Lower lobe of right lung (tissue), 2 donors: ENCODE measurements around the gene LRPAP1. TPM values are rescaled to one million over a fixed set of nuclear protein-coding genes. Genes with fewer than 3 reads are reported as not detected.

Source experiments
- ATAC-seq, 2 donors: fragments of 200-7000 bp; cut with Tn5 transposase; one replicate each; pipeline ENCODE4 v1.9.1; 2020 to 2022; ENCODE audit warnings: mild to moderate bottlenecking in 2 of 2, moderate library complexity in 2 of 2
- DNase-seq: peaks from one replicate; pipeline ENCODE4 v3.0.0-alpha.2; 2020
- H3K27ac ChIP-seq: fragments of 200-600 bp; one replicate; pipeline ENCODE4 v1.8.0; 2022
- H3K27me3 ChIP-seq: fragments of 200-600 bp; one replicate; pipeline ENCODE4 v1.8.0; 2022; ENCODE audit warnings: low read depth
- H3K36me3 ChIP-seq: fragments of 200-600 bp; one replicate; pipeline ENCODE4 v1.8.0; 2022; ENCODE audit warnings: mild to moderate bottlenecking
- H3K4me1 ChIP-seq: fragments of 200-600 bp; one replicate; pipeline ENCODE4 v1.8.0; 2022
- H3K4me3 ChIP-seq: fragments of 200-600 bp; one replicate; pipeline ENCODE4 v1.8.0; 2022; ENCODE audit warnings: mild to moderate bottlenecking
- H3K9me3 ChIP-seq: fragments of 200-600 bp; one replicate; pipeline ENCODE4 v1.8.0; 2022
- intact Hi-C: fragments of 100-400 bp; cut with DNase I; formaldehyde crosslinking; loops from one replicate; pipeline ENCODE4 v1.11.0; 2022
- total RNA-seq: library from RNA; stranded (reverse); fragmentation: NEBNext Ultra II Directional; extraction: Animal tissue kit (Norgen Biotek cat#: 25700); gene quantifications from one replicate; pipeline ENCODE4 v1.2.1, GENCODE V29; 2021
- TF ChIP-seq, protein P1 (sequence below): fragments of 200-600 bp; IDR thresholded peaks from one replicate; pipeline ENCODE4 v1.8.0; 2022; ENCODE audit warnings: antibody characterized with exemption, mild to moderate bottlenecking
- donor health status: DM: no; HTN: yes; CAD: no; lungs with severe emphysema.

The LRPAP1 gene
- total RNA-seq, 1 donor from 2014 or later = 224 TPM

GRCh38 chr4:3501825-3502425, 30.3 kb downstream of the LRPAP1 start:
- DNase-seq = no peak

DNA sequence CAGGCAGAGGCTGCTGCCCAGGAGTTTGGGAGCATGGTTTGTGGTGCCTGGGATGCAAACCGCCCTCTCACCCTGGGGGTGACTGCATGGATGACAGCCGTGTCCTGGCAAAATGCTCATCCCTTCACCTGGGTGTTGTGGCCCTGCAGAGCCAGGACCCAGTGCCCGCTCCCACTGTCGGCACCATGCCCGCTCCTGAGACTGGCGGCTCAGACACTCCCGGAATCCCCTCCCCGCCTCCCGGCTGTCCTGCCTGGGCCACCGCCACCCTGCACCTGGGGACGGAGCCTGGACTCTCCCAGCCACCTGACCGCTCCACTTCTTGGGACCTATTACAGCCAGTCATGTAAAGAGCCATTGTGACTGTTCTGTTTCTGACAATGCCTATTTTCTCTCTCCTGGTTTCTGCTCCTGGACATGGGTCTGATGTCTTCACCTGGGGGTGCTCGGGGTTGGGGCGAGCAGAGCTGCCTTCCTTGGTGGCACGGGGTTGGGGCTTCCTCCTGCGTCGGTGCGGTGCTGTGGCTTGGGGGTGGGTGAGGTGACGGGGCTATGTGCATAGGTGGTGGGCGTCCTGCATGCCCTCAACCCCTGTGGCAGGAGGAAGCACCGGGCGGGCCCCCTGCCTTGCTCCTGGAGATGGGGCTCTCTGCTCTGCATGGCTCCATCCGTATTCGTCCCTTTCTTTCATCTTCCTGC, 30.9 kb downstream of the LRPAP1 start:
- no peak overlapping the region for H3K27ac ChIP-seq
- no peaks in the 10 kb centered on the region for H3K4me1 ChIP-seq
- no peaks in the 10 kb centered on the region for H3K27me3 ChIP-seq
- DNase-seq (no peak), ATAC-seq (no peak)
- intact Hi-C loops = no loop called here
- H3K9me3 ChIP-seq = no peaks in the 10 kb centered on the region
- H3K4me3 ChIP-seq = no peak overlapping the region
- H3K36me3 ChIP-seq = peaks cover 37% of the 10 kb centered on the region
- TF ChIP-seq, protein P1, sequence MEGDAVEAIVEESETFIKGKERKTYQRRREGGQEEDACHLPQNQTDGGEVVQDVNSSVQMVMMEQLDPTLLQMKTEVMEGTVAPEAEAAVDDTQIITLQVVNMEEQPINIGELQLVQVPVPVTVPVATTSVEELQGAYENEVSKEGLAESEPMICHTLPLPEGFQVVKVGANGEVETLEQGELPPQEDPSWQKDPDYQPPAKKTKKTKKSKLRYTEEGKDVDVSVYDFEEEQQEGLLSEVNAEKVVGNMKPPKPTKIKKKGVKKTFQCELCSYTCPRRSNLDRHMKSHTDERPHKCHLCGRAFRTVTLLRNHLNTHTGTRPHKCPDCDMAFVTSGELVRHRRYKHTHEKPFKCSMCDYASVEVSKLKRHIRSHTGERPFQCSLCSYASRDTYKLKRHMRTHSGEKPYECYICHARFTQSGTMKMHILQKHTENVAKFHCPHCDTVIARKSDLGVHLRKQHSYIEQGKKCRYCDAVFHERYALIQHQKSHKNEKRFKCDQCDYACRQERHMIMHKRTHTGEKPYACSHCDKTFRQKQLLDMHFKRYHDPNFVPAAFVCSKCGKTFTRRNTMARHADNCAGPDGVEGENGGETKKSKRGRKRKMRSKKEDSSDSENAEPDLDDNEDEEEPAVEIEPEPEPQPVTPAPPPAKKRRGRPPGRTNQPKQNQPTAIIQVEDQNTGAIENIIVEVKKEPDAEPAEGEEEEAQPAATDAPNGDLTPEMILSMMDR = no peak

More at GRCh38 chr4:3501825-3502425, 30.3 kb downstream of the LRPAP1 start:
- H3K27ac ChIP-seq = no peak overlapping the region
- H3K4me3 ChIP-seq = no peak overlapping the region
- intact Hi-C loops = no loop called here
- no peaks in the 10 kb centered on the region for H3K9me3 ChIP-seq
- no peak for ATAC-seq
- TF ChIP-seq, protein P1 = no peak
- no peaks in the 10 kb centered on the region for H3K4me1 ChIP-seq
- peaks cover 44% of the 10 kb centered on the region for H3K36me3 ChIP-seq
- no peaks in the 10 kb centered on the region for H3K27me3 ChIP-seq

GRCh38 chr4:3500634-3501101, 31.6 kb downstream of the LRPAP1 start:
- Histone ChIP-seq H3K9me3 (no peaks in the 10 kb centered on the region), H3K36me3 (peaks cover 31% of the 10 kb centered on the region), H3K4me1 (no peaks in the 10 kb centered on the region), H3K27ac (no peak overlapping the region), H3K27me3 (peaks cover 6% of the 10 kb centered on the region), H3K4me3 (no peak overlapping the region)
- TF ChIP-seq, protein P1 = no peak
- no peak for ATAC-seq
- intact Hi-C loops = no loop called here
- DNase-seq = no peak

- Histone ChIP-seq H3K4me1 (no peaks in the 10 kb centered on the region), H3K27me3 (peaks cover 10% of the 10 kb centered on the region), H3K9me3 (no peaks in the 10 kb centered on the region), H3K36me3 (peaks cover 25% of the 10 kb centered on the region), H3K4me3 (no peak overlapping the region), H3K27ac (no peak overlapping the region)
- DNase-seq = no peak
- ATAC-seq = no peak
- intact Hi-C loops = no loop called here
- TF ChIP-seq, protein P1 = no peak
These were observed 32.1 kb downstream of the LRPAP1 start for GRCh38 chr4:3500111-3500510.

GRCh38 chr4:3499710-3500109, 32.5 kb downstream of the LRPAP1 start:
- H3K36me3 ChIP-seq = peaks cover 21% of the 10 kb centered on the region
- DNase-seq (no peak), ATAC-seq (no peak)
- H3K27me3 ChIP-seq = peaks cover 13% of the 10 kb centered on the region
- no peak overlapping the region for H3K4me3 ChIP-seq
- H3K9me3 ChIP-seq = no peaks in the 10 kb centered on the region
- no peak overlapping the region for H3K27ac ChIP-seq
- TF ChIP-seq, protein P1 = no peak
- no peaks in the 10 kb centered on the region for H3K4me1 ChIP-seq
- intact Hi-C loops = no loop called here
